ENCODE measurements around the gene TTI1. TPM values are rescaled to one million over a fixed set of nuclear protein-coding genes. Genes with fewer than 3 reads are reported as not detected.
A peak's percentile ranks its signal among the peaks of the same experiment; 100 is the strongest.

The TTI1 gene
- 33.9 and 34.5 TPM in 2 replicates for total RNA-seq
- total RNA-seq (2013), result 19.8 TPM
- polyA plus RNA-seq, result 12.9 and 13.9 TPM in 2 replicates
- polyA minus RNA-seq, result 14.7 and 17.8 TPM in 2 replicates

- TF ChIP-seq CTCF (IDR thresholded peaks at IDR 0.05), result no peak
- no peak for TF ChIP-seq EZH2 (IDR thresholded peaks at IDR 0.05; ENCODE audit: borderline replicate concordance, insufficient read depth, low read depth, low read length, poor library complexity, severe bottlenecking)
- DNase-seq, result peak; percentile 95
- ATAC-seq (ENCODE audit: low read depth), result peak; percentile 89
- Histone ChIP-seq H3K36me3 (replicated peaks in 1 of 2; ENCODE audit: control extremely low read depth in 1 of 2, control insufficient read depth in 1 of 2, extremely low read depth in 1 of 2, insufficient read depth in 2 of 2, low read length in 1 of 2) (peaks cover 0 to 3% of the 10 kb centered on the region in 2 experiments), H4K20me1 (ENCODE audit: control insufficient read depth, insufficient read depth, low read length, poor library complexity, severe bottlenecking) (peaks cover 14% of the 10 kb centered on the region), H3K9ac (ENCODE audit: low read length) (peak within 1 kb of the TSS; percentile 86), H3K4me2 (replicated peaks; ENCODE audit: low read depth, low read length, poor library complexity, severe bottlenecking) (peak within 1 kb of the TSS; percentile 82), H3K4me3 (ENCODE audit: control extremely low read depth in 1 of 5, extremely low read depth in 1 of 5, insufficient read depth in 1 of 5, low read depth in 2 of 5, low read length in 4 of 5) (peak within 1 kb of the TSS; percentile 84 to 98 (median 87)), H3K4me1 (ENCODE audit: control insufficient read depth in 2 of 2, insufficient read depth in 2 of 2, low read length in 2 of 2) (peaks cover 35 to 46% of the 10 kb centered on the region in 2 donors), H3K27ac (ENCODE audit: low read length in 2 of 2) (peak within 1 kb of the TSS; percentile 87 to 90), H3K9me3 (ENCODE audit: control extremely low read depth in 1 of 3, control insufficient read depth in 2 of 3, insufficient read depth in 1 of 3, low read length in 2 of 3) (no peaks in the 10 kb centered on the region), H3K27me3 (replicated peaks in 1 of 4; ENCODE audit: control extremely low read depth in 1 of 4, control insufficient read depth in 3 of 4, insufficient read depth in 4 of 4, low read length in 3 of 4) (no peaks in the 10 kb centered on the region), H2AFZ (ENCODE audit: insufficient read depth, low read depth, low read length, poor library complexity, severe bottlenecking) (peak within 1 kb of the TSS; percentile 90), H3K79me2 (ENCODE audit: control insufficient read depth, insufficient read depth, low read length) (peaks cover 100% of the 10 kb centered on the region)
- peaks cover 74% of the 10 kb centered on the region for H3K4me1 Mint-ChIP-seq
- H3K4me3 Mint-ChIP-seq, result peak within 1 kb of the TSS; percentile 95
- under 1% methylated on average over 69 of the region's 69 CpGs for WGBS (ENCODE audit: insufficient coverage)
- H3K27ac Mint-ChIP-seq, result peak within 1 kb of the TSS; percentile 92
- intact Hi-C loops (cut with micrococcal nuclease), result loop anchor here (1.0 to 10.0 kb wide), 5 partner anchors 43 to 739 kb away; partner anchors contain the start of genes CTNNBL1 and SNHG17
- peaks cover 3% of the 10 kb centered on the region for H3K9me3 Mint-ChIP-seq (ENCODE audit: insufficient read depth)
- ChIA-PET CTCF (interaction anchor here (0.6 to 2.3 kb wide), 6 partner anchors 9 to 188 kb away, joined by 3 to 10 read pairs (median 6); no protein-coding TSS in a partner anchor), POLR2A (interaction anchor here (0.9 kb wide), 1 partner anchor 30 kb away, joined by 4 read pairs; no protein-coding TSS in a partner anchor)
- no peaks in the 10 kb centered on the region for H3K27me3 Mint-ChIP-seq
Observed at GRCh38 chr20:38033330-38034107, at the start of gene TTI1, which contains the start of gene RPRD1B. TTI1 (minus strand) TSS chr20:38033456; CDS start chr20:38013816, 19,640 bp downstream. RPRD1B (plus strand) TSS chr20:38033746; CDS start chr20:38033948, 202 bp downstream.

DNA sequence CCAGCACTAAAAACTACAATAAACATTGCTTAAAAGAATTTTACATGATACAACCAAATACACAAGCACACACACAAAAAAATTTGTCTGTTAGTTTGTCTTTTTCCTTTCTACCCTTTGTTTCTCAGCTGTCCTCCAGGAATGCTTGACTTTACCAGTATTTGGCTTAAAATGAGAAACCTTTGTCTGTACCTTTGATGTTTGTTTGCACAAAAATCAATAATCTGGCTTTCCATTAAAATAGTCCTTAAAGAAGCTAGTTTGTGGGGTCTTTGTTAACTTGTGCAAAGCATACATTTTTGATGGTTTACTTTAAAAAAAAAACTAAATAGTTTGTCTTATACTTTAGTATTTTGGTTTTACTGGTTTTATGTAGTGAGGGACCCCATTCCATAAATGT lies 49.6 kb upstream of the TTI1 start:
- no peak for DNase-seq
- Histone ChIP-seq H3K27me3 (replicated peaks in 1 of 4; ENCODE audit: control extremely low read depth in 1 of 4, control insufficient read depth in 3 of 4, insufficient read depth in 4 of 4, low read length in 3 of 4) (no peaks in the 10 kb centered on the region), H3K27ac (ENCODE audit: low read length in 2 of 2) (no peak overlapping the region), H3K9ac (ENCODE audit: low read length) (no peak overlapping the region), H3K4me1 (ENCODE audit: control insufficient read depth in 2 of 2, insufficient read depth in 2 of 2, low read length in 2 of 2) (peaks cover 0 to 8% of the 10 kb centered on the region in 2 donors), H4K20me1 (ENCODE audit: control insufficient read depth, insufficient read depth, low read length, poor library complexity, severe bottlenecking) (peaks cover 6% of the 10 kb centered on the region), H3K9me3 (ENCODE audit: control extremely low read depth in 1 of 3, control insufficient read depth in 2 of 3, insufficient read depth in 1 of 3, low read length in 2 of 3) (no peaks in the 10 kb centered on the region), H2AFZ (ENCODE audit: insufficient read depth, low read depth, low read length, poor library complexity, severe bottlenecking) (no peak overlapping the region), H3K36me3 (replicated peaks in 1 of 2; ENCODE audit: control extremely low read depth in 1 of 2, control insufficient read depth in 1 of 2, extremely low read depth in 1 of 2, insufficient read depth in 2 of 2, low read length in 1 of 2) (peaks cover 2 to 54% of the 10 kb centered on the region in 2 experiments), H3K79me2 (ENCODE audit: control insufficient read depth, insufficient read depth, low read length) (peaks cover 54% of the 10 kb centered on the region), H3K4me2 (replicated peaks; ENCODE audit: low read depth, low read length, poor library complexity, severe bottlenecking) (no peak overlapping the region), H3K4me3 (ENCODE audit: control extremely low read depth in 1 of 5, extremely low read depth in 1 of 5, insufficient read depth in 1 of 5, low read depth in 2 of 5, low read length in 4 of 5) (no peak overlapping the region)
- ChIA-PET POLR2A (no interaction called here), CTCF (interaction anchor here (0.7 to 2.1 kb wide), 5 partner anchors 10 to 138 kb away, joined by 3 to 11 read pairs (median 4); no protein-coding TSS in a partner anchor)
- H3K9me3 Mint-ChIP-seq (ENCODE audit: insufficient read depth), result no peaks in the 10 kb centered on the region
- no peaks in the 10 kb centered on the region for H3K27me3 Mint-ChIP-seq
- peaks cover 42% of the 10 kb centered on the region for H3K4me1 Mint-ChIP-seq
- TF ChIP-seq CTCF (IDR thresholded peaks at IDR 0.05), result no peak
- no peak for TF ChIP-seq EZH2 (IDR thresholded peaks at IDR 0.05; ENCODE audit: borderline replicate concordance, insufficient read depth, low read depth, low read length, poor library complexity, severe bottlenecking)
- H3K27ac Mint-ChIP-seq, result no peak overlapping the region
- no peak overlapping the region for H3K4me3 Mint-ChIP-seq
- intact Hi-C loops (cut with micrococcal nuclease), result no loop called here
- no peak for ATAC-seq (ENCODE audit: low read depth)

All from B cell (primary cell).